B cell (primary cell): ENCODE data around the gene APEX1. TPM values are rescaled to one million over a fixed set of nuclear protein-coding genes. Genes with fewer than 3 reads are reported as not detected.
A peak's percentile ranks its signal among the peaks of the same experiment; 100 is the strongest.

ENCODE experiments used
- ATAC-seq: fragments of 200-7000 bp; cut with Tn5 transposase; one replicate; pipeline ENCODE4 v1.10.0; 2021; ENCODE audit warnings: low read depth, mild to moderate bottlenecking, moderate number of reproducible peaks, moderate library complexity
- CTCF ChIA-PET: fragments of 350-600 bp; sonication (Branson Sonifier 250); formaldehyde crosslinking; loops from one replicate; lab custom pipeline; 2021; ENCODE audit warnings: antibody characterized with exemption, inconsistent platforms; lab: Charles Lee
- POLR2A ChIA-PET: fragments of 350-600 bp; sonication (Branson Sonifier 250); formaldehyde crosslinking; loops from one replicate; lab custom pipeline; 2021; ENCODE audit warnings: antibody characterized with exemption; lab: Charles Lee
- DNase-seq: peaks from one replicate; pipeline ENCODE4 v3.0.0; 2013
- H2AFZ ChIP-seq: 2 replicates; pipeline ENCODE4 v1.6.1; 2012; ENCODE audit warnings: mild to moderate bottlenecking, low read depth, low read length; ENCODE audit not compliant: insufficient read depth, poor library complexity, severe bottlenecking
- H3K27ac ChIP-seq, 2 donors: 1 replicate in 1 of 2; 2 replicates in 1 of 2; pipeline ENCODE4 v1.5.1; 2012 to 2013; ENCODE audit warnings: low read length in 2 of 2, mild to moderate bottlenecking in 2 of 2, moderate library complexity in 1 of 2
- H3K27me3 ChIP-seq, 4 experiments: fragments of 200-600 bp in 1 of 4; sonication (generic) in 1 of 4; replicated peaks in 1 of 4; 1 replicate in 2 of 4; 2 replicates in 2 of 4; pipeline versions ENCODE4 v1.6.1 to v1.7.0; 2013 to 2016; ENCODE audit warnings: low read length in 3 of 4, mild to moderate bottlenecking in 2 of 4, mixed read lengths in 1 of 4, moderate library complexity in 1 of 4; ENCODE audit not compliant: insufficient read depth in 4 of 4, control insufficient read depth in 3 of 4; ENCODE audit errors: control extremely low read depth in 1 of 4
- H3K36me3 ChIP-seq, 2 experiments: replicated peaks in 1 of 2; 1 replicate in 1 of 2; 2 replicates in 1 of 2; pipeline versions ENCODE4 v1.6.1 to v1.7.1; 2013; ENCODE audit warnings: low read length in 1 of 2; ENCODE audit not compliant: insufficient read depth in 2 of 2, control insufficient read depth in 1 of 2; ENCODE audit errors: control extremely low read depth in 1 of 2, extremely low read depth in 1 of 2
- H3K4me1 ChIP-seq, 2 donors: fragments of 200-600 bp in 1 of 2; sonication (generic) in 1 of 2; 1 replicate in 1 of 2; 2 replicates in 1 of 2; pipeline versions ENCODE4 v1.5.1 to v1.6.1; 2013 to 2017; ENCODE audit warnings: low read length in 2 of 2; ENCODE audit not compliant: control insufficient read depth in 2 of 2, insufficient read depth in 2 of 2
- H3K4me2 ChIP-seq: replicated peaks from 2 replicates; pipeline ENCODE3; 2012; ENCODE audit warnings: mild to moderate bottlenecking, low read depth, low read length; ENCODE audit not compliant: poor library complexity, severe bottlenecking
- H3K4me3 ChIP-seq, 5 experiments: fragments of 200-600 bp in 1 of 5; sonication (generic) in 1 of 5; 1 replicate in 3 of 5; 2 replicates in 2 of 5; pipeline versions ENCODE4 v1.5.1 to v1.7.0; 2011 to 2016; ENCODE audit warnings: low read length in 4 of 5, mild to moderate bottlenecking in 4 of 5, low read depth in 2 of 5, control low read depth in 1 of 5, moderate library complexity in 1 of 5; ENCODE audit not compliant: insufficient read depth in 1 of 5; ENCODE audit errors: control extremely low read depth in 1 of 5, extremely low read depth in 1 of 5
- H3K79me2 ChIP-seq: fragments of 200-600 bp; sonication (generic); one replicate; pipeline ENCODE4 v1.6.0; 2016; ENCODE audit warnings: low read length; ENCODE audit not compliant: control insufficient read depth, insufficient read depth
- H3K9ac ChIP-seq: fragments of 200-600 bp; sonication (generic); 2 replicates; pipeline ENCODE4 v1.6.1; 2017; ENCODE audit warnings: mild to moderate bottlenecking, low read length, moderate library complexity
- H3K9me3 ChIP-seq, 3 donors: one replicate each; pipeline versions ENCODE4 v1.6.1 to v1.7.1; 2013; ENCODE audit warnings: low read length in 2 of 3; ENCODE audit not compliant: control insufficient read depth in 2 of 3, insufficient read depth in 1 of 3; ENCODE audit errors: control extremely low read depth in 1 of 3
- H4K20me1 ChIP-seq: 2 replicates; pipeline ENCODE4 v1.6.0; 2012; ENCODE audit warnings: mild to moderate bottlenecking, low read length; ENCODE audit not compliant: insufficient read depth, control insufficient read depth, poor library complexity, severe bottlenecking
- H3K27ac Mint-ChIP-seq: one replicate; pipeline ENCODE4 v1.8.0; 2021; ENCODE audit warnings: mixed read lengths
- H3K27me3 Mint-ChIP-seq: one replicate; pipeline ENCODE4 v1.8.0; 2021; ENCODE audit warnings: mixed read lengths
- H3K4me1 Mint-ChIP-seq: one replicate; pipeline ENCODE4 v1.8.0; 2021; ENCODE audit warnings: mixed read lengths
- H3K4me3 Mint-ChIP-seq: one replicate; pipeline ENCODE4 v1.8.0; 2021; ENCODE audit warnings: mixed read lengths
- H3K9me3 Mint-ChIP-seq: one replicate; pipeline ENCODE4 v1.8.0; 2022; ENCODE audit warnings: mixed read lengths; ENCODE audit not compliant: insufficient read depth
- CTCF ChIP-seq: fragments of 200-600 bp; IDR thresholded peaks from one replicate; pipeline ENCODE4 v1.8.0; 2022; ENCODE audit warnings: antibody characterized with exemption, mild to moderate bottlenecking
- EZH2 ChIP-seq: IDR thresholded peaks from 2 replicates; pipeline ENCODE4 v1.6.1; 2012; ENCODE audit warnings: borderline replicate concordance, low read depth, mild to moderate bottlenecking, moderate library complexity, low read length; ENCODE audit not compliant: insufficient read depth, poor library complexity, severe bottlenecking
- WGBS: methylation state at CpG from one replicate; pipeline ENCODE4 v1.1.5; 2013; ENCODE audit warnings: missing lambda C conversion rate; ENCODE audit not compliant: insufficient coverage; 5-methylcytosine and 5-hydroxymethylcytosine counted together
- intact Hi-C: fragments of 100-400 bp; cut with micrococcal nuclease; formaldehyde crosslinking; loops from one replicate; pipeline ENCODE4 v1.10.0; 2022
- polyA plus RNA-seq: library from polyadenylated mRNA; depleted of rRNA; stranded (reverse); fragments of >200 nt; gene quantifications from 2 replicates; pipeline ENCODE4 v1.2.3, GENCODE V29; 2012
- total RNA-seq, 2 donors: library from RNA; stranded (reverse); fragments of 120-200 nt in 1 of 2; gene quantifications; 1 replicate in 1 of 2; 2 replicates in 1 of 2; pipeline versions ENCODE4 v1.2.3 to v1.2.4, GENCODE V29; 2013 to 2022

APEX1 gene
- total and polyA plus RNA-seq, 2 donors (not counting 1 experiment from before 2014, with no cell fraction given): 103 to 169 TPM

DNA sequence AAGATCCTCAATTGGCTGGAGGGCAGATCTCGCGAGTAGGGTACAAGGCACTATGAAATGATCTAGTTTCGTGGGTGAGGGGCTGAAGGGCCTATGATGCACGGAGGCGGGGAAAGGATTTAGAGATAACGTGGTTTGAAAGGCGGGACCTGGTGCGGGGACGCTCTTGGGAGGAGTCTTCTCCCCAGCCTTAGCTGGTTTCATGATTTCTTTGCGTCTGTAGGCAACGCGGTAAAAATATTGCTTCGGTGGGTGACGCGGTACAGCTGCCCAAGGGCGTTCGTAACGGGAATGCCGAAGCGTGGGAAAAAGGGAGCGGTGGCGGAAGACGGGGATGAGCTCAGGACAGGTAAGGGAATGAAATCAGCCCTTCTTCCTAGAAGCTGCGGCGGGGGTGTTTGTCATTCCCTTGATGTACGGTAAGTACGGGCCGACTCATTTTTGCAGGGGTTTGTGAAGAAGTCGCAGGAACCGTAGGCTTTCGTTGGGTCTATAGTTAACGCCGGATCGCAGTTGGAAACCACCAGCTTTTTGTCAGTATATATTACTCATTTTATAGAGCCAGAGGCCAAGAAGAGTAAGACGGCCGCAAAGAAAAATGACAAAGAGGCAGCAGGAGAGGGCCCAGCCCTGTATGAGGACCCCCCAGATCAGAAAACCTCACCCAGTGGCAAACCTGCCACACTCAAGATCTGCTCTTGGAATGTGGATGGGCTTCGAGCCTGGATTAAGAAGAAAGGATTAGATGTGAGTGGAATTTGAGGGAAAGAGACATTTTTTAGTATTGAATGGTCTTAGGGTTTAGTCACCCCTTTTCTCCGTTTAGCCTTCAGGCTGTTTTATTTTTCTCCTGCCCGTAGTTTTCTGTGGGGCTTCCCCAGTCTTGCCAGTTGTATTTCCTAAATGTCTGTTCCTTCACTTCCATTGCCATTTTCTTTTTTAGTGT lies 602 bp downstream of the APEX1 start:
- Histone ChIP-seq H3K4me1 (peaks cover 27 to 63% of the 10 kb centered on the region in 2 donors), H3K9ac (peak overlapping the region; percentile 82), H4K20me1 (peaks cover 27% of the 10 kb centered on the region), H3K9me3 (no peaks in the 10 kb centered on the region), H3K4me3 (peak overlapping the region; percentile 70 to 95 (median 92)), H3K27ac (peak overlapping the region; percentile 87 to 97), H3K4me2 (peak overlapping the region; percentile 89), H3K79me2 (peaks cover 66% of the 10 kb centered on the region), H3K36me3 (peaks cover 16 to 58% of the 10 kb centered on the region in 2 experiments), H2AFZ (peak overlapping the region; percentile 85), H3K27me3 (no peaks in the 10 kb centered on the region)
- ATAC-seq (peak; percentile 41), DNase-seq (no peak)
- Mint-ChIP-seq H3K27ac (no peak overlapping the region), H3K9me3 (no peaks in the 10 kb centered on the region), H3K4me1 (peaks cover 32% of the 10 kb centered on the region), H3K27me3 (no peaks in the 10 kb centered on the region), H3K4me3 (no peak overlapping the region)
- ChIA-PET CTCF (interaction anchor here (0.8 to 4.6 kb wide), 5 partner anchors 14 to 157 kb away, joined by 3 to 59 read pairs (median 3); partner anchors contain the start of genes PARP2 and TEP1), POLR2A (interaction anchor here (0.6 to 2.6 kb wide), 9 partner anchors 9 to 113 kb away, joined by 3 to 17 read pairs (median 4); partner anchors contain the start of genes PNP and TEP1)
- intact Hi-C loops: loop anchor here (1.0 to 2.0 kb wide), 5 partner anchors 14 to 228 kb away; partner anchors contain the start of genes PARP2, PNP and TEP1
- TF ChIP-seq CTCF (no peak), EZH2 (no peak)
- under 1% methylated on average over 29 of the region's 39 CpGs for WGBS
